ENCODE data around the gene RPUSD1. TPM values are rescaled to one million over a fixed set of nuclear protein-coding genes. Genes with fewer than 3 reads are reported as not detected.

RPUSD1 gene
- total and polyA plus RNA-seq, 2 experiments from 2014 or later: 27.6 to 37.8 TPM

GRCh38 chr16:824194-824593 lies 36.0 kb upstream of the RPUSD1 start:
- Histone ChIP-seq H3K79me2 (no peaks in the 10 kb centered on the region), H2AFZ (no peak overlapping the region), H3K4me1 (ENCODE audit: insufficient read depth) (peaks cover 7% of the 10 kb centered on the region), H3K27me3 (no peaks in the 10 kb centered on the region), H3K4me2 (no peak overlapping the region), H3K9me2 (replicated peaks; ENCODE audit: insufficient read depth) (no peaks in the 10 kb centered on the region), H4K20me1 (ENCODE audit: insufficient read depth, poor library complexity, severe bottlenecking) (no peaks in the 10 kb centered on the region), H3K36me3 (replicated peaks; ENCODE audit: insufficient read depth, low read depth) (no peaks in the 10 kb centered on the region), H3K4me3 (no peak overlapping the region), H3K27ac (no peak overlapping the region), H3K9me3 (ENCODE audit: low read depth) (no peaks in the 10 kb centered on the region)
- no peak for DNase-seq (ENCODE audit: low spot score)
- TF ChIP-seq EZH2phosphoT487 (IDR thresholded peaks at IDR 0.05; ENCODE audit: low read depth, severe bottlenecking, unreplicated experiment): no peak
- no peak for TF ChIP-seq CTCF (IDR thresholded peaks at IDR 0.05; ENCODE audit: poor library complexity)
- TF ChIP-seq EZH2 (IDR thresholded peaks at IDR 0.05; ENCODE audit: borderline replicate concordance): no peak
- WGBS (ENCODE audit: low lambda C conversion rate, missing lambda C conversion rate): 98% methylated on average over 11 of the region's 22 CpGs

- Histone ChIP-seq H3K4me3 (no peak overlapping the region), H3K4me1 (ENCODE audit: insufficient read depth) (peaks cover 7% of the 10 kb centered on the region), H3K9me2 (replicated peaks; ENCODE audit: insufficient read depth) (no peaks in the 10 kb centered on the region), H2AFZ (no peak overlapping the region), H3K9me3 (ENCODE audit: low read depth) (no peaks in the 10 kb centered on the region), H3K4me2 (no peak overlapping the region), H4K20me1 (ENCODE audit: insufficient read depth, poor library complexity, severe bottlenecking) (no peaks in the 10 kb centered on the region), H3K36me3 (replicated peaks; ENCODE audit: insufficient read depth, low read depth) (no peaks in the 10 kb centered on the region), H3K27me3 (no peaks in the 10 kb centered on the region), H3K27ac (no peak overlapping the region), H3K79me2 (no peaks in the 10 kb centered on the region)
- no peak for DNase-seq (ENCODE audit: low spot score)
- TF ChIP-seq EZH2 (IDR thresholded peaks at IDR 0.05; ENCODE audit: borderline replicate concordance) (no peak), EZH2phosphoT487 (IDR thresholded peaks at IDR 0.05; ENCODE audit: low read depth, severe bottlenecking, unreplicated experiment) (no peak), CTCF (IDR thresholded peaks at IDR 0.05; ENCODE audit: poor library complexity) (no peak)
- WGBS (ENCODE audit: low lambda C conversion rate, missing lambda C conversion rate): 90% methylated on average over 9 of the region's 9 CpGs
These were observed 34.7 kb upstream of the RPUSD1 start for GRCh38 chr16:822909-823297.

- Histone ChIP-seq H3K79me2 (no peaks in the 10 kb centered on the region), H2AFZ (no peak overlapping the region), H3K4me1 (ENCODE audit: insufficient read depth) (peaks cover 7% of the 10 kb centered on the region), H3K27me3 (no peaks in the 10 kb centered on the region), H3K4me2 (no peak overlapping the region), H3K9me3 (ENCODE audit: low read depth) (no peaks in the 10 kb centered on the region), H4K20me1 (ENCODE audit: insufficient read depth, poor library complexity, severe bottlenecking) (no peaks in the 10 kb centered on the region), H3K36me3 (replicated peaks; ENCODE audit: insufficient read depth, low read depth) (no peaks in the 10 kb centered on the region), H3K27ac (no peak overlapping the region), H3K9me2 (replicated peaks; ENCODE audit: insufficient read depth) (no peaks in the 10 kb centered on the region), H3K4me3 (no peak overlapping the region)
- 92% methylated on average over 21 of the region's 21 CpGs for WGBS (ENCODE audit: low lambda C conversion rate, missing lambda C conversion rate)
- no peak for DNase-seq (ENCODE audit: low spot score)
- TF ChIP-seq EZH2 (IDR thresholded peaks at IDR 0.05; ENCODE audit: borderline replicate concordance): no peak
These were observed 34.2 kb upstream of the RPUSD1 start for GRCh38 chr16:822174-822908.

- H3K27ac ChIP-seq: no peak overlapping the region
- no peaks in the 10 kb centered on the region for H3K9me2 ChIP-seq (replicated peaks; ENCODE audit: insufficient read depth)
- H3K27me3 ChIP-seq: no peaks in the 10 kb centered on the region
- H4K20me1 ChIP-seq (ENCODE audit: insufficient read depth, poor library complexity, severe bottlenecking): no peaks in the 10 kb centered on the region
- H3K36me3 ChIP-seq (replicated peaks; ENCODE audit: insufficient read depth, low read depth): no peaks in the 10 kb centered on the region
- TF ChIP-seq CTCF (IDR thresholded peaks at IDR 0.05; ENCODE audit: poor library complexity) (no peak), EZH2phosphoT487 (IDR thresholded peaks at IDR 0.05; ENCODE audit: low read depth, severe bottlenecking, unreplicated experiment) (no peak), EZH2 (IDR thresholded peaks at IDR 0.05; ENCODE audit: borderline replicate concordance) (no peak)
- no peak for DNase-seq (ENCODE audit: low spot score)
- no peak overlapping the region for H3K4me2 ChIP-seq
- H2AFZ ChIP-seq: no peak overlapping the region
- no peak overlapping the region for H3K4me3 ChIP-seq
- H3K9me3 ChIP-seq (ENCODE audit: low read depth): no peaks in the 10 kb centered on the region
- no peaks in the 10 kb centered on the region for H3K79me2 ChIP-seq
- H3K4me1 ChIP-seq (ENCODE audit: insufficient read depth): peaks cover 7% of the 10 kb centered on the region
- WGBS (ENCODE audit: low lambda C conversion rate, missing lambda C conversion rate): 82% methylated on average over 10 of the region's 13 CpGs
These were observed 33.6 kb upstream of the RPUSD1 start for GRCh38 chr16:821751-822150.
